HEK293 (cell line): ENCODE data around the gene IFNL1.

Experiments used
- BCL11B ChIP-seq: fragments of 450-650 bp; formaldehyde crosslinking; IDR thresholded peaks from 2 replicates; pipeline ENCODE4 v1.5.1; 2016; ENCODE audit warnings: low read depth, missing biosample characterization, missing genetic modification characterization
- HOXA7 ChIP-seq: sonication (generic); formaldehyde crosslinking; IDR thresholded peaks from 2 replicates; pipeline ENCODE4 v1.8.1; 2022; ENCODE audit warnings: missing genetic modification reagents, borderline replicate concordance
- HOXD13 ChIP-seq: sonication (generic); formaldehyde crosslinking; IDR thresholded peaks from 2 replicates; pipeline ENCODE4 v1.8.0; 2022; ENCODE audit warnings: missing genetic modification reagents, borderline replicate concordance
- KLF1 ChIP-seq: fragments of 450-650 bp; formaldehyde crosslinking; IDR thresholded peaks from 2 replicates; pipeline ENCODE4 v1.5.1; 2016; ENCODE audit warnings: missing biosample characterization, missing genetic modification characterization
- OSR2 ChIP-seq: fragments of 450-650 bp; formaldehyde crosslinking; IDR thresholded peaks from 2 replicates; pipeline ENCODE4 v1.5.1; 2016; ENCODE audit warnings: missing biosample characterization, missing genetic modification characterization
- PRDM10 ChIP-seq: fragments of 450-650 bp; formaldehyde crosslinking; IDR thresholded peaks from 2 replicates; pipeline ENCODE4 v1.5.1; 2016; ENCODE audit warnings: missing biosample characterization, missing genetic modification characterization
- SETDB1 ChIP-seq: IDR thresholded peaks from one replicate; pipeline ENCODE4 v1.6.1; 2017; ENCODE audit warnings: mild to moderate bottlenecking, low read length, moderate library complexity, mixed read lengths; ENCODE audit not compliant: insufficient read length
- ZBTB10 ChIP-seq: fragments of 450-650 bp; formaldehyde crosslinking; IDR thresholded peaks from 2 replicates; pipeline ENCODE4 v1.5.1; 2016; ENCODE audit warnings: missing biosample characterization, missing genetic modification characterization
- ZBTB17 ChIP-seq: fragments of 450-650 bp; formaldehyde crosslinking; IDR thresholded peaks from 2 replicates; pipeline ENCODE4 v1.5.1; 2016; ENCODE audit warnings: missing biosample characterization, missing genetic modification characterization
- ZFP3 ChIP-seq: fragments of 450-650 bp; formaldehyde crosslinking; IDR thresholded peaks from 2 replicates; pipeline ENCODE4 v1.5.1; 2016; ENCODE audit warnings: low read depth, missing biosample characterization, missing genetic modification characterization
- ZFP69B ChIP-seq: fragments of 450-650 bp; formaldehyde crosslinking; IDR thresholded peaks from 2 replicates; pipeline ENCODE4 v1.5.1; 2016; ENCODE audit warnings: missing biosample characterization, missing genetic modification characterization
- ZNF133 ChIP-seq: fragments of 450-650 bp; formaldehyde crosslinking; IDR thresholded peaks from 2 replicates; pipeline ENCODE4 v1.5.1; 2016; ENCODE audit warnings: missing biosample characterization, missing genetic modification characterization
- ZNF138 ChIP-seq: fragments of 450-650 bp; formaldehyde crosslinking; IDR thresholded peaks from 2 replicates; pipeline ENCODE4 v1.5.1; 2016; ENCODE audit warnings: missing biosample characterization, missing genetic modification characterization, borderline replicate concordance
- ZNF169 ChIP-seq: fragments of 450-650 bp; formaldehyde crosslinking; IDR thresholded peaks from 2 replicates; pipeline ENCODE4 v1.5.1; 2016; ENCODE audit warnings: missing biosample characterization, missing genetic modification characterization
- ZNF24 ChIP-seq: fragments of 450-650 bp; formaldehyde crosslinking; IDR thresholded peaks from 2 replicates; pipeline ENCODE4 v1.5.1; 2016; ENCODE audit warnings: missing biosample characterization, missing genetic modification characterization
- ZNF248 ChIP-seq: fragments of 450-650 bp; formaldehyde crosslinking; IDR thresholded peaks from 2 replicates; pipeline ENCODE4 v1.5.1; 2017; ENCODE audit warnings: missing biosample characterization, missing genetic modification characterization
- ZNF391 ChIP-seq: fragments of 450-650 bp; formaldehyde crosslinking; IDR thresholded peaks from 2 replicates; pipeline ENCODE4 v1.5.1; 2016; ENCODE audit warnings: low read depth, missing biosample characterization, missing genetic modification characterization, borderline replicate concordance
- ZNF416 ChIP-seq: fragments of 450-650 bp; formaldehyde crosslinking; IDR thresholded peaks from 2 replicates; pipeline ENCODE4 v1.5.1; 2016; ENCODE audit warnings: missing biosample characterization, missing genetic modification characterization
- ZNF544 ChIP-seq: fragments of 450-650 bp; formaldehyde crosslinking; IDR thresholded peaks from 2 replicates; pipeline ENCODE4 v1.5.0; 2017; ENCODE audit warnings: missing biosample characterization, missing genetic modification characterization
- ZNF560 ChIP-seq: fragments of 450-650 bp; formaldehyde crosslinking; IDR thresholded peaks from 2 replicates; pipeline ENCODE4 v1.5.1; 2017; ENCODE audit warnings: missing biosample characterization, missing genetic modification characterization, borderline replicate concordance
- ZNF670 ChIP-seq: fragments of 450-650 bp; formaldehyde crosslinking; IDR thresholded peaks from 2 replicates; pipeline ENCODE4 v1.5.1; 2016; ENCODE audit warnings: missing biosample characterization, missing genetic modification characterization, low read depth
- ZNF677 ChIP-seq: fragments of 450-650 bp; IDR thresholded peaks from 2 replicates; pipeline ENCODE4 v1.5.0; 2018; ENCODE audit warnings: missing biosample characterization, mild to moderate bottlenecking, missing genetic modification characterization, moderate library complexity
- ZNF701 ChIP-seq: fragments of 450-650 bp; formaldehyde crosslinking; IDR thresholded peaks from 2 replicates; pipeline ENCODE4 v1.5.1; 2016; ENCODE audit warnings: missing biosample characterization, missing genetic modification characterization
- ZNF791 ChIP-seq: fragments of 450-650 bp; formaldehyde crosslinking; IDR thresholded peaks from 2 replicates; pipeline ENCODE4 v1.5.1; 2016; ENCODE audit warnings: missing biosample characterization, missing genetic modification characterization
- ZSCAN30 ChIP-seq: fragments of 450-650 bp; IDR thresholded peaks from 2 replicates; pipeline ENCODE4 v1.5.1; 2018; ENCODE audit warnings: missing biosample characterization, mild to moderate bottlenecking, missing genetic modification characterization, moderate library complexity
- TF ChIP-seq, protein P1 (sequence below): fragments of 450-650 bp; formaldehyde crosslinking; IDR thresholded peaks from 2 replicates; pipeline ENCODE4 v1.5.1; 2016; ENCODE audit warnings: missing biosample characterization, missing genetic modification characterization
- TF ChIP-seq, protein P2 (sequence below): fragments of 450-650 bp; formaldehyde crosslinking; IDR thresholded peaks from 2 replicates; pipeline ENCODE4 v1.5.1; 2016; ENCODE audit warnings: missing biosample characterization, missing genetic modification characterization
- TF ChIP-seq, protein P3 (sequence below): fragments of 450-650 bp; formaldehyde crosslinking; IDR thresholded peaks from 2 replicates; pipeline ENCODE4 v1.5.1; 2016; ENCODE audit warnings: missing biosample characterization, missing genetic modification characterization

Gene IFNL1

DNA sequence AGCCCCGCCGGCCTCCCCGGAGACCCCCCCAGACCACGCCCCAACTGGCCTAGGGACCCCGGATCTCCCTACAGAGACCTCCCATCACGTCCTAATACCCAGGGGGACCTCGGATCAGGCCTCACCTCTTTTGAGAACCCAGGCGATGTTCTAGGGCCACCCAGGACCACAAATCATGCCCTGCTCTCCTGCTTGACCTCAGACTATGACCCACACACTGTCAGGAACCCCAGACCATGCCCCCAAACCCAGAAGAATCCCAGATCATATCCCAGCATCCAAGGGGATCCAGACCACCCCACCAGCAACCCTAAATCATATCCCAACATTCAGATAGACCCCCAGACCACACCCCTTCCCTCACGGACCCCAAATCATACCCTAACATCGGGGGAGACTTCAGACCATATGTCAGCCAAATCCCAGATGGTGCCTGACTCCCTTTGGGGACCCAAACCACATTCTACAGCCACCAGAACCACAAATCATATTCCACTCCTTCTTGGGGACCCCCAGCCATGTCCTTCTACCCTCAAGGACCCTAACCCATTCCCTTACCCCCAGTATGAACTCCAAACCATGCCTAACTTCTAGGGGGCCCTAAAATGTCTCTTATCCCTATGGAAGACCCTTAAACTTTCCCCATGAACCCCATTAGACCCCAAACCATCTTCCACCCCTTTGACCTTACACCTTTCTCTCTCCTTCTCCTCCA, 25.1 kb downstream of the IFNL1 start (continued):
- TF ChIP-seq, protein P1, sequence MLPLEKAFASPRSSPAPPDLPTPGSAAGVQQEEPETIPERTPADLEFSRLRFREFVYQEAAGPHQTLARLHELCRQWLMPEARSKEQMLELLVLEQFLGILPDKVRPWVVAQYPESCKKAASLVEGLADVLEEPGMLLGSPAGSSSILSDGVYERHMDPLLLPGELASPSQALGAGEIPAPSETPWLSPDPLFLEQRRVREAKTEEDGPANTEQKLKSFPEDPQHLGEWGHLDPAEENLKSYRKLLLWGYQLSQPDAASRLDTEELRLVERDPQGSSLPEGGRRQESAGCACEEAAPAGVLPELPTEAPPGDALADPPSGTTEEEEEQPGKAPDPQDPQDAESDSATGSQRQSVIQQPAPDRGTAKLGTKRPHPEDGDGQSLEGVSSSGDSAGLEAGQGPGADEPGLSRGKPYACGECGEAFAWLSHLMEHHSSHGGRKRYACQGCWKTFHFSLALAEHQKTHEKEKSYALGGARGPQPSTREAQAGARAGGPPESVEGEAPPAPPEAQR = peak; percentile 81; the same call in 1 of the 2 replicates
- TF ChIP-seq ZNF670 (tag by site-specific recombination) (no peak), SETDB1 (no peak), ZNF791 (tag by site-specific recombination) (no peak), KLF1 (tag by site-specific recombination) (peak; percentile 55), HOXD13 (CRISPR knock-in tag) (no peak), ZFP69B (tag by site-specific recombination) (no peak), ZNF133 (tag by site-specific recombination) (no peak), ZNF560 (no peak), BCL11B (tag by site-specific recombination) (peak; percentile 82), ZNF391 (no peak; the same call in 1 of the 2 replicates), HOXA7 (no peak), ZNF677 (tag by site-specific recombination) (no peak), ZBTB17 (tag by site-specific recombination) (no peak), ZNF169 (tag by site-specific recombination) (no peak), PRDM10 (tag by site-specific recombination) (peak; percentile 54), ZNF248 (tag by site-specific recombination) (no peak), ZFP3 (tag by site-specific recombination) (no peak), ZNF24 (tag by site-specific recombination) (no peak), ZSCAN30 (tag by site-specific recombination) (no peak), OSR2 (tag by site-specific recombination) (no peak), ZNF701 (tag by site-specific recombination) (no peak), ZBTB10 (tag by site-specific recombination) (peak; percentile 97), ZNF138 (tag by site-specific recombination) (no peak), ZNF416 (tag by site-specific recombination) (no peak), ZNF544 (tag by site-specific recombination) (no peak)
- TF ChIP-seq, protein P2, sequence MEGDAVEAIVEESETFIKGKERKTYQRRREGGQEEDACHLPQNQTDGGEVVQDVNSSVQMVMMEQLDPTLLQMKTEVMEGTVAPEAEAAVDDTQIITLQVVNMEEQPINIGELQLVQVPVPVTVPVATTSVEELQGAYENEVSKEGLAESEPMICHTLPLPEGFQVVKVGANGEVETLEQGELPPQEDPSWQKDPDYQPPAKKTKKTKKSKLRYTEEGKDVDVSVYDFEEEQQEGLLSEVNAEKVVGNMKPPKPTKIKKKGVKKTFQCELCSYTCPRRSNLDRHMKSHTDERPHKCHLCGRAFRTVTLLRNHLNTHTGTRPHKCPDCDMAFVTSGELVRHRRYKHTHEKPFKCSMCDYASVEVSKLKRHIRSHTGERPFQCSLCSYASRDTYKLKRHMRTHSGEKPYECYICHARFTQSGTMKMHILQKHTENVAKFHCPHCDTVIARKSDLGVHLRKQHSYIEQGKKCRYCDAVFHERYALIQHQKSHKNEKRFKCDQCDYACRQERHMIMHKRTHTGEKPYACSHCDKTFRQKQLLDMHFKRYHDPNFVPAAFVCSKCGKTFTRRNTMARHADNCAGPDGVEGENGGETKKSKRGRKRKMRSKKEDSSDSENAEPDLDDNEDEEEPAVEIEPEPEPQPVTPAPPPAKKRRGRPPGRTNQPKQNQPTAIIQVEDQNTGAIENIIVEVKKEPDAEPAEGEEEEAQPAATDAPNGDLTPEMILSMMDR (tag by site-specific recombination) = no peak
- TF ChIP-seq, protein P3, sequence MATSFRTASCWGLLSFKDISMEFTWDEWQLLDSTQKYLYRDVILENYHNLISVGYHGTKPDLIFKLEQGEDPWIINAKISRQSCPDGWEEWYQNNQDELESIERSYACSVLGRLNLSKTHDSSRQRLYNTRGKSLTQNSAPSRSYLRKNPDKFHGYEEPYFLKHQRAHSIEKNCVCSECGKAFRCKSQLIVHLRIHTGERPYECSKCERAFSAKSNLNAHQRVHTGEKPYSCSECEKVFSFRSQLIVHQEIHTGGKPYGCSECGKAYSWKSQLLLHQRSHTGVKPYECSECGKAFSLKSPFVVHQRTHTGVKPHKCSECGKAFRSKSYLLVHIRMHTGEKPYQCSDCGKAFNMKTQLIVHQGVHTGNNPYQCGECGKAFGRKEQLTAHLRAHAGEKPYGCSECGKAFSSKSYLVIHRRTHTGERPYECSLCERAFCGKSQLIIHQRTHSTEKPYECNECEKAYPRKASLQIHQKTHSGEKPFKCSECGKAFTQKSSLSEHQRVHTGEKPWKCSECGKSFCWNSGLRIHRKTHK = no peak
